Cardiac muscle cell (in vitro differentiated cells and primary cell): ENCODE measurements around the gene CCNH. TPM values are rescaled to one million over a fixed set of nuclear protein-coding genes. Genes with fewer than 3 reads are reported as not detected.

ENCODE experiments used
- DNase-seq, 2 donors: peaks; one replicate each; pipeline versions ENCODE4 v3.0.0 to v3.0.0-alpha.2; 2010 to 2017; ENCODE audit warnings: low read depth in 1 of 2, low spot score in 1 of 2
- H3K27ac ChIP-seq: fragments of 200-600 bp; sonication (generic); 2 replicates; pipeline ENCODE4 v1.5.1; 2016
- H3K27me3 ChIP-seq: fragments of 200-600 bp; sonication (generic); 2 replicates; pipeline ENCODE4 v1.6.0; 2016; ENCODE audit warnings: control low read depth
- H3K36me3 ChIP-seq: fragments of 200-600 bp; sonication (generic); 2 replicates; pipeline ENCODE4 v1.5.1; 2016; ENCODE audit warnings: control low read depth
- H3K4me1 ChIP-seq: fragments of 200-600 bp; sonication (generic); 2 replicates; pipeline ENCODE4 v1.8.1; 2017; ENCODE audit warnings: low read depth, mild to moderate bottlenecking, mixed run types
- H3K4me3 ChIP-seq: fragments of 200-600 bp; sonication (generic); 2 replicates; pipeline ENCODE4 v1.5.1; 2016; ENCODE audit warnings: mild to moderate bottlenecking
- H3K9me3 ChIP-seq: fragments of 200-600 bp; sonication (generic); 2 replicates; pipeline ENCODE4 v1.5.1; 2017; ENCODE audit warnings: low read depth, mild to moderate bottlenecking, control low read depth
- polyA plus RNA-seq: library from polyadenylated mRNA; unstranded; fragments of >200 nt; fragmentation: Nextera tagmentation; extraction: Ambion mirVana; gene quantifications from 2 replicates; pipeline ENCODE4 v1.2.1, GENCODE V29; 2016
- total RNA-seq: library from RNA; depleted of rRNA; stranded (reverse); fragments of >200 nt; gene quantifications from 2 replicates; pipeline ENCODE4 v1.2.3, GENCODE V29; 2016
- TF ChIP-seq, protein P1 (sequence below): IDR thresholded peaks from 2 replicates; pipeline ENCODE4 v1.5.1; 2012; ENCODE audit warnings: low read depth, mild to moderate bottlenecking, low read length

CCNH gene
- total and polyA plus RNA-seq, 2 experiments from 2014 or later: 37.6 to 72.2 TPM

DNA sequence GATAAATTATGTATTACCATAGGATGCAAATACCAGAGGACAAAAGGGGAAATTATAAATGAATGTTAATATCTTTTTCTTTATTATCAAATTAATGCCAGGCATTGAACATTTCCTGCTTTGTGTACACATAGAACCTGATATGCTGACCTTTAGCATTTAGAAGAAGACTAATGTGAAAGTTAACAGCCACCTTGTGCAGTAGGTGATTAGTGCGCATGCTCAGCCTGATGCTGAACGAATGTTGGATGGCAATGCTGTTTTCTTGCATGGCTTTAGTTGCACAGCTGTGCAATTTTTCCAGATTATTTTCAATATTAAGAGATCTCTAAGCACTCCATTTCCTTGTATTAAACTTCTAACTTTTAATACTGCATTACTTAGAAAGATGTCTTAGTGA, 45.5 kb downstream of the CCNH start:
- peaks cover 25% of the 10 kb centered on the region for H3K36me3 ChIP-seq

GRCh38 chr5:87361536-87362213, 51.1 kb downstream of the CCNH start:
- Histone ChIP-seq H3K27ac (no peak overlapping the region), H3K4me3 (no peak overlapping the region), H3K9me3 (no peaks in the 10 kb centered on the region), H3K4me1 (no peaks in the 10 kb centered on the region), H3K27me3 (no peaks in the 10 kb centered on the region), H3K36me3 (peaks cover 23% of the 10 kb centered on the region)
- TF ChIP-seq, protein P1, sequence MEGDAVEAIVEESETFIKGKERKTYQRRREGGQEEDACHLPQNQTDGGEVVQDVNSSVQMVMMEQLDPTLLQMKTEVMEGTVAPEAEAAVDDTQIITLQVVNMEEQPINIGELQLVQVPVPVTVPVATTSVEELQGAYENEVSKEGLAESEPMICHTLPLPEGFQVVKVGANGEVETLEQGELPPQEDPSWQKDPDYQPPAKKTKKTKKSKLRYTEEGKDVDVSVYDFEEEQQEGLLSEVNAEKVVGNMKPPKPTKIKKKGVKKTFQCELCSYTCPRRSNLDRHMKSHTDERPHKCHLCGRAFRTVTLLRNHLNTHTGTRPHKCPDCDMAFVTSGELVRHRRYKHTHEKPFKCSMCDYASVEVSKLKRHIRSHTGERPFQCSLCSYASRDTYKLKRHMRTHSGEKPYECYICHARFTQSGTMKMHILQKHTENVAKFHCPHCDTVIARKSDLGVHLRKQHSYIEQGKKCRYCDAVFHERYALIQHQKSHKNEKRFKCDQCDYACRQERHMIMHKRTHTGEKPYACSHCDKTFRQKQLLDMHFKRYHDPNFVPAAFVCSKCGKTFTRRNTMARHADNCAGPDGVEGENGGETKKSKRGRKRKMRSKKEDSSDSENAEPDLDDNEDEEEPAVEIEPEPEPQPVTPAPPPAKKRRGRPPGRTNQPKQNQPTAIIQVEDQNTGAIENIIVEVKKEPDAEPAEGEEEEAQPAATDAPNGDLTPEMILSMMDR: no peak
- peak in 1 of 2 donors; percentile 48 for DNase-seq

More for the DNA sequence above, 45.5 kb downstream of the CCNH start:
- TF ChIP-seq, protein P1: no peak
- Histone ChIP-seq H3K4me3 (no peak overlapping the region), H3K27ac (no peak overlapping the region), H3K27me3 (no peaks in the 10 kb centered on the region), H3K9me3 (no peaks in the 10 kb centered on the region), H3K4me1 (peaks cover 10% of the 10 kb centered on the region)
- DNase-seq: no peak

DNA sequence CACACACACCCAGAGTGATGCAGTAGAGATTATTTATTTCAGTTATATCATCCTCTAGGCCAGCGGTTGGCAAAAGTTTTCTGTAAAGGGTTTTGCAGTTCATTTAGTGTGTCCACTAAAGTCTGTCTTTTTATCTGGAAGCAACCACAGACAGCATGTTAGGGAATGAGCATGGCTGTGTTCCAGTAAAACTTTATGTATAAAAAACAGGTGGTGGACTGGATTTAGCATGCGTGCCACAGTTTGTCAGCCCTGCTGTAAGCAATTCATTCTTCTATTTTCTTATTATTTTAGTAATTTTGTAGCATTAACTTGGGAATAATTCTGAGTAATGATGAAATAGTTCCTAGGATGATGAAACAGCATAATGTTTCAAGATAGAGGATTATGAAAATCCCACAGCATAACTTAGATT, 51.7 kb downstream of the CCNH start:
- Histone ChIP-seq H3K36me3 (peaks cover 23% of the 10 kb centered on the region), H3K4me1 (no peaks in the 10 kb centered on the region)
- peak in 1 of 2 donors; percentile 77 for DNase-seq

GRCh38 chr5:87360132-87360531, 52.6 kb downstream of the CCNH start:
- no peaks in the 10 kb centered on the region for H3K27me3 ChIP-seq
- no peaks in the 10 kb centered on the region for H3K4me1 ChIP-seq
- TF ChIP-seq, protein P1: no peak
- no peak overlapping the region for H3K27ac ChIP-seq
- no peak for DNase-seq
- H3K36me3 ChIP-seq: peaks cover 23% of the 10 kb centered on the region
- H3K4me3 ChIP-seq: no peak overlapping the region
- no peaks in the 10 kb centered on the region for H3K9me3 ChIP-seq

More for the DNA sequence above, 51.7 kb downstream of the CCNH start:
- H3K27me3 ChIP-seq: no peaks in the 10 kb centered on the region
- no peaks in the 10 kb centered on the region for H3K9me3 ChIP-seq
- H3K4me3 ChIP-seq: no peak overlapping the region
- H3K27ac ChIP-seq: no peak overlapping the region
- TF ChIP-seq, protein P1: no peak

DNA sequence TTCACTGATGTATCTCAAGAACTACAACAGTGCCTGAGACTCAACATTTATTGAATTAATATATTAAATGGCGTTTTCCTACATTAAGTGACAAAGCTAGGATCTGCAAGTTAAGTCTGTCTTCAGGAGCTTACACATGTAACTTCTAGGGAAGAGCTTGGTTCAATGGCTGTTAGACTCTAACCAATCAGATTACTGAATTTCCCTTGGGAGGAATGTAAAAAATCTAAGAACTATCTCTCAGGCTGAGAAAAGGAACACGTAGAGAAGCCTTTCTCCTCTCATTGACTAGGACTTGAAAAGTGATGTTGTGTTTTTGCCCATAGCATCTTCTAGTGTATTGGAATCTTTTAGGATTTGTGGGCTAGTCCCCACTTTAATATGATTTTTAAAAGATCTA, 53.6 kb downstream of the CCNH start:
- Histone ChIP-seq H3K27me3 (no peaks in the 10 kb centered on the region), H3K4me1 (no peaks in the 10 kb centered on the region), H3K4me3 (no peak overlapping the region), H3K9me3 (no peaks in the 10 kb centered on the region), H3K36me3 (peaks cover 23% of the 10 kb centered on the region), H3K27ac (no peak overlapping the region)
- no peak for DNase-seq
- TF ChIP-seq, protein P1: no peak
